HG02943 (cell line): ENCODE results near the gene FBXW7.
"Not testable (repeated sequence)": the region's sequence is repeated elsewhere in the genome, so short reads cannot be mapped to it uniquely, and the experiment has no call there.

Experiments used
- ATAC-seq: cut with Tn5 transposase; IDR thresholded peaks from one replicate; pipeline ENCODE4 v1.9.1; 2021; ENCODE audit warnings: mild to moderate bottlenecking, low read depth, moderate library complexity; ENCODE audit not compliant: unreplicated experiment

Gene FBXW7

DNA sequence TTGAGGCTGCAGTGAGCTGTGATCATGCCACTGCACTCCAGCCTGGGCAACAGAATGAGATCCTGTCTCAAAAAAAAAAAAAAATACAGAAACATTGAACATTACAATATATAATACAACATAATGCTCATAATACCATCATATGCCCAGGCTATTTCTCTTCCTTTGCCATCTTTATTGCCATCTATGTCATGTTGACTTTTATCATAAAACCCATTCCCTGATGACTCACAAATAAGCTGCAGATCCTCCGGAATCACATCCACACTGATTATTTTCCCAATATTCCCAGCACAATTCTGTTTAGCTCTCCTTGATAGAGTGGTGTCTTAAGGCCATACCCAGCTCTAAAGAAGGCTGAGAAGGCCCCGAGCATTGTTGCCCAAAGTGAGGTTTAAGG is 9.2 kb upstream of the FBXW7 start:
- no peak for ATAC-seq

- ATAC-seq, result not testable (repeated sequence)
These were observed 8.6 kb upstream of the FBXW7 start for GRCh38 chr4:152544533-152544932.

DNA sequence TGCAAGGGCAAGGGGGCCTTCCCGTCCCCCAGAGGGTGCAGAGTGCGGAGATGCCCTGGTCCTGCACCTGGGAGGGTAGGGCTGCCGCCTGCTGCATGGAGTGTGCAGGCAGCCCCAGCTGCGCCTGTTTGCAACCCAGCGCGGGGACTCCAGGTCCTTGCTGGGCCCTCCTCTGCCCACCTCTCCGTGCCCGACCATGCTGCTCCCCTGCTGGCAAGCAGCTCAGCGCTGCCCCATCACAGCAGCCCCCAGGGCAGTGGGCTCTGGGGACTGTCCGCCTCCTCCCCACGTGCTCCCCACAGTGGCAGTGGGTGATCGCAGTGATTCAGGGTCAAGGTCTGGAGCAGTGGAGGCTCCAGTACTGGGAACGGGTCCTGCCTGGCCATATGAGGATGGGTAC is 5.0 kb upstream of the FBXW7 start:
- ATAC-seq, result no peak

DNA sequence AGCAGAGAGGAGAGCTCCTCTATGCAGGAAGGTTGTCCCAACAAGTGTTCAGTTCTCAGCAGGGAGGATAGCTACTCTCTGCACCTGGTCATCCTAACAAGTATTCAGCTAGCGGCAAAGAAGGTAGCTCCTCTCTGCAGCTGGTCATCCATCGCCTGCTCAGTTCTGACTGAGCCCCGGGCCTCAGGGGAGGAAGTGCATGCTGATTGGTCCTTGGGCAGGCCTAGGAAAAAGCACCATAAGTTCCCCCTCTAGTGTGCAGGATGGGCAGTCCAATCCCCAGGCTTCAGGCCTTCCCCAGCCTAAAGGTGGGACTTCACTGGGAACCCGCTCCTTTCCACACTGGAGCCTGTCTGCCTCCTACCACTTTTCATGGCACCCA is 4.4 kb upstream of the FBXW7 start:
- ATAC-seq, result no peak

DNA sequence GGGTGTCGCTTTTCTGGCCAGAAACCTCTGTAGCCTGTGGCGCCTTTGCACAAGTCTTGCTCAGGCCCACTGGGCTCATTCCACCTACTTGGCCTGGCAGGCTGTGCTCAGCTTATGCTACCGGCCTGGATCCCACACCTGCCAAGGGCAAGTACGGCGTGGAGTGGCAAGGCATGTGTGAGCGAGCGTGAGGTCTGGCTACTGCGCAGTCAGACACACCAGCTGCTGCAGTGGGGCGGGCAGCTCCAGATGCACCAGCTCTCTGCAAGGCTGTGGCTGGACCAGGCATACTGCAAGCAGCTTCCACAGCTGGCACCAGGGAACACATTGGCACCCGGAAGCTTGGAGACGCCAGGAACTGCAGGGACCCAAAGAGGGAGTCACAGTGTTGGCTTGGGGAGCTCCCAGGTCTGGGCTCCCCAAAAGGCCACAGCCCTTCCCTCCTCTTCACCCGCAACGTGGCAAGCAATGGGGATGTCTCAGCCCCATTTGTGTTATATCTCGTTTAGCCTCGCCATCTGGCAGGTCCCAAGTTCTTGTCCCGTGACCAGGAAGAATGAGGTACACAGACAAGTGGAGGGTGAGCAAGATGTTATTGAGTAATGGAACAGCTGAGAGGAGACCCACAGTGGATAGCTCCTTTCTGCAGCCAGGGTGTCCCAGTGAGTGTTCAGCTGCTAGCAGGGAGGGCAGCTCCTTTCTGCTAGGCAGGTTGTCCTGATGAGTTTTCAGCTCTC is 3.8 kb upstream of the FBXW7 start:
- ATAC-seq, result no peak

GRCh38 chr4:152537881-152538280 is 2.0 kb upstream of the FBXW7 start:
- no peak for ATAC-seq

DNA sequence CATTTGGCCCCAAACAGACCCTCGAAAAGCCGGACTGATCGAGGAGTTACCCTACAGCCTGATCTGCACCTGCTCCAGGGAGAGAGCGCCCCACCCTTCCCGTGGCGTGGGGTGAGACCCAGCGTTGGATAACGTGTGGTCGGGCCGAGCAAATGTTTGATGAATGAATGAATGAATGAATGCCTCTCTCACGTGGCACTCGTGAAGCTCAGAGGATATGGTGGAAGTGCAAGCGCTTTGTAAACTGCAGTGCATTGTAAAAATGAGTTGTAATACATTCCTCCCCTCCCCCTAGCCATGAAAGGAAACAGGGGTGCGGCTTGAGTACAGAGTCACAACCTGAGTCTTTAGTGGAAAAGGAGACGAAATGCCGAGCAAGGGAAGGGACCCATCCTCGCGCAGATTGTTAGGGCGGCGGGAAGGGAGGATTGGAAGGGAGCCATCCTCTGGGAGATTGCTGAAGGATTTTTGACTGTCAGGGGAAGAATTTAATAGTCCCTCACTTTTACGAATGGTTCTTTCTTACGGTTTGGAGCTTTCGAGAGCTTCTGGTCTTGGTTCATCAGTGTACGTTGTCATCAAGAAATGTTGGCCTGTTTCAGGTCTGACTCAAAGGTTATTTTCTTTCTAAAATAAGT is 772 bp upstream of the FBXW7 start:
- ATAC-seq, result peak; percentile 38

DNA sequence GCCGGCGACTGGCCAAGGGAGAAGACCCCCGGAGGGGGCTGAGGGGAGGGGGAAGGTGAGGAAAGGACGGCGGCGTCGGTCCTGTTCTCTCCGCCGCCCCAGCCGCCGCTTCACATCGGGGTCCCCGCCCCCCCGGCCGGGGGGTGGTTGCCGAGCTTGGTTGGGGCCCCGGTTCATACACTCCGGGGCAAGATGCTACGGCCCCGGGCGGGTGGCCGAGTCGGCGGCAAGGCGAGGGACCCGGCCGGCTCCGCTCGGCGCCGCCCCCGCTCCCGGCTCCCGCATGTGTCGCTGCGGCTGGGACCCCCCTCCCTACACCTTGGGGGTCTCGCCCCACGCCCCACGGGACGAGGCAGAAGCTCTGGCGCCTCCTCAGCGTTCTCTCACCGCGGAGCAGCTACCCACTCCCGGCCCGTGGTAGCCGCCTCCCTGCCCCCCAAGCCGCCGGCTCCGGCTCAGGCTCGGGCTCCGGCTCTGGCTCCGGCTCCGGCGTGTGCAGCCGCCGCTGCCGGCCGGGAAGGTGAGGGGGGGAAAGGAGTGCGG is 461 bp downstream of the FBXW7 start:
- peak; percentile 2 for ATAC-seq

DNA sequence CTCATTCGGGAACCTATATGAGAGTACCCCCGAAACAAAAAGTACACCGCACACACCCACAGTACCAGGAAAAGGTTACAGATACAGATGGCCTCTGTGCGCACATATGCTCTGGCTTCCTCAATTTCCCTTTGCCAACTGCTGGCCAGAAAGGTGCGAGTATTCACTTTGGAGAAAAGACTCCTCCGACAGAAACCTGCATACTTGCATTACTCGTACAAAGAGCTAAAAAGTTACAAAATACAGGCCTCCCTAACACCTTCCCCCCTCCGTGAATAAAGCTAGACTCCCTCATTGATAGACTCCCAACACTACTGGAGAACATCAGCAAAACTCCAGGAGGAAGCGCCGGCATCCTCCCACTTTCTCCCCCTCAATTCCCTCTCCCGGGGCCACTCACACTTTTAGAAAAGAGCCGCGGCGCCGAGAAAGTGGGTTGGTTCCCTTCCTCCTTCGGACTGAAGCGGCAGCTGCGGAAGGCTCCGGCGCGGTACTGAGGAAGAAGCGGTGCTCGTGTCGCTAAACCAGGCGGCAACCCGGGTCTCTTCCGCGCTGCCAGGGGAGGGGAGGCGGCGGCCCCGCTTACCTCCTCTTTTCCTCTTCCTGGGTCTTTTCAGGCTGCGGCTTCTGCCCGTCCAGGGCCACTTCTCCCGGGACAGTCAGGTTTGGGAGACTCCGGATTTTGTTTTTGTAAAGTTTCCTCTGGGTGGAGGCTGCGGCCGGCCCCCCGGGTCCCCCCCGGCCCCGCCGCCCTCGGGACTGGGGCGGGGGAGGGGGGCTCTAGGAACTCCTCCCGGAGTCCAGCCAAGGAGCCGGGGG is 1.1 kb downstream of the FBXW7 start:
- ATAC-seq, result no peak

DNA sequence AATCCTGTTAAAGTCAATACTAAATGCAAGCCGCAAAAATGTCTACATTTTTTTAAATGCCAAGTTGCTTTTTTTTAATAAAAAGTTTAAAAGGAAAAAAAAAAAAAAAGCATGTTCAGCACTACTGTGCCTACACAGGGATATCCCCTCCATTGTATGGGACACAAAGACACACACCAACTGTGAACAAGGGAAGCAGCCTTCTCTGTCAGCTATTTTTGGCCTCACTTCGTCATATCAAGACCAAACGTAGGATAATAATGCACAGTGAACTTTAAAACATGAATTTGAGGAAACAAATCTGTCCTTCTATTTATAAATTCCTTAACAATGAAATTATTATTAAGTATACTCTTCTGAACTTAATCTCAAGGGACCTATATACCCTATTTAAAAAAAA is 4.4 kb downstream of the FBXW7 start:
- no peak for ATAC-seq

- no peak for ATAC-seq
These were observed 5.3 kb downstream of the FBXW7 start for GRCh38 chr4:152530600-152530999.

DNA sequence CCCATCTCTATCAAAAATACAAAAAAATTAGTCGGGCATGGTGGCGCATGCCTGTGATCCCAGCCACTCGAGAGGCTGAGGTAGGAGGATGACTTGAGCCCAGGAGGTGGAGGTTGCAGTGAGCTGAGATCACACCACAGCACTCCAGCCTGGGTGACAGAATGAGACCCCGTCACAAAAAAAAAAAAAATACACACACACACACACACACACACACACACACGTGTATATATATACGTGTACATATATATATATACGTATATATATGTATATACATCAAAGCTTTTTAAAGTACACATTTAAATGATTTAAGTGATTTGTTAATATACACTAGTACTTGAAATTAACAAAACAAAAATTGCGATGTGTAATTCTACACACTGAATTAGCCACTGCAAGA is 6.0 kb downstream of the FBXW7 start:
- no peak for ATAC-seq

DNA sequence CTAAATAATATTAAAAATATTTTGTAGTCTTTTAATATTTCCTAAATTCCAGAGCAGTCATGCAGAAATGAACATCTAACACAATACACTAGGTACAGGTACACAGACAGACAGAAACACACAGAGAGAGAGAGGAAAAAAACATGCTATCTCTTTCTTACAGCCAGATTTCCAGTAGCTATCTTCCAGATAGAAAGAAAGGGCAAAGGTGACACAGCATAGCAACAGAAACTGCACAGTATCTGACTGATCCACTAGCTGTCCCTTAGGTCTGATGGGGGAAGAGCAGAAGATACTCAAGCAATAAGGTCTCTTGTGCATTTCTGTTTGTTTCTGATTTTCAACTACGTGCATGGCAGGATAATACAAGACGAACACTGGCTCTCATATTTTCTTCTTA is 7.8 kb downstream of the FBXW7 start:
- ATAC-seq, result no peak

- no peak for ATAC-seq
These were observed 10.0 kb downstream of the FBXW7 start for GRCh38 chr4:152525878-152526277.

DNA sequence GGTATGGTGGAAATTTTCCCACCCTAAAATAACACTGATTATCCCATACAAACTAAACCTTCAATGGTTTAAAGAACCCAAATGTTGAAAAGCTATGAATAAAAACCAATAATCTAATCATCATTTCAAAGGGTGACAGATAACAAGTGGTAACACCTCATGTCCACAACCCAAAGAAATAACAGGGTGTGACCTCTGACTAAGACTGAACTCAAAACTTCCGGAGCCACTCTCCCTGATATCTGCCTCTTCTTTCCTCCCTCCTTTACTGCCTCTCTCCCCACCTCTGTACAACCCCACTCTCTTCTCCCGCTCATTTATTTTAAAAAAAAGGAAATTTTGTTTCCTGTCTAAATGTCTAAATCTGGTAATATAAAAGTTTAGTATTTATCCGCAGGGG is 11.5 kb downstream of the FBXW7 start:
- ATAC-seq, result no peak

DNA sequence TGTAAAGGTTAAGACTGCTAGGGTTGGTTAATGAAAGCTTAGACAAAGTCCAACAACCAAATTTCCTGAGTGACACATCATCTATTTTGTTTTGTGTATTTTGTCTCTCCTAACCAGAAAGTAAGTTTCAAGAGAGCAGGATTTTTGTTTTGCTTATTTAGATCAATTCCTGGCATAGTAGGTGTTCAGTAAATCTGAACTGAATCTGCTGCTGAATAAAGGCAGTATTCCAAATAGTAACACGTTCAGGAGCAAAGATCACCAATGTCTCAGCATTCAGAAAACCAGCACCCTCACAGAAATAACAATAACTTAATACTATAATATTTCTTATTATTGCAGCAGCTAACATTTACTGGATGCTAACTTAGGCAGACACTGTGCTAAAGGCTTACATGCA is 12.2 kb downstream of the FBXW7 start:
- no peak for ATAC-seq

DNA sequence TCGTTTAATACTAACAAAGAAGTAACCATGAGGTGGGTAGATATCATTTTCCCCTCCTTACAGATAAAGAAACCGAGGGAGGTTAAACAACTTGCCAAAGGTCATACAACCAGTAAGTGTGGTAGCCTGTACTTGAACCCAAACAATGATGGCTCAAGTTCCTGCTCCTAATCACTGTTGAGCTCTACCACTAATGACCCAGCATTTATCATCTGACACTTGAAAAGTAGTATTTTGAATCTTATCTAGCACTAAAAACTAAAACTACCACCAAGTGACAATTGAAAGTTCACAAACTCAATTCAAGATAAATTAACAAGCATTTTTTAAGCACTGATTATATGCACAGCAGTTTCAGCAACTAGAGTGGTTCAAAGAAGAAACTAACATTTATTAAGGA is 13.1 kb downstream of the FBXW7 start:
- no peak for ATAC-seq

- ATAC-seq, result no peak
These were observed 13.6 kb downstream of the FBXW7 start for GRCh38 chr4:152522245-152522644.

GRCh38 chr4:152516156-152516555 is 19.7 kb downstream of the FBXW7 start:
- no peak for ATAC-seq

GRCh38 chr4:152515678-152516077 is 20.2 kb downstream of the FBXW7 start:
- no peak for ATAC-seq

GRCh38 chr4:152514356-152514755 is 21.5 kb downstream of the FBXW7 start:
- no peak for ATAC-seq
